NCI-H128 (cell line): Measurements from ENCODE around the gene TMEM163.
A peak's percentile ranks its signal among the peaks of the same experiment; 100 is the strongest.

Source experiments
- DNase-seq: peaks from one replicate; lab custom pipeline; 2025; ENCODE audit not compliant: unreplicated experiment; lab: John Stamatoyannopoulos, UW

TMEM163 gene

GRCh38 chr2:134462791-134463698 lies 255.8 kb downstream of the TMEM163 start:
- no peak for DNase-seq

- DNase-seq: no peak
Measured at GRCh38 chr2:134462275-134462674, 256.5 kb downstream of the TMEM163 start.

- no peak for DNase-seq
Measured at GRCh38 chr2:134461511-134461910, 257.3 kb downstream of the TMEM163 start.

- DNase-seq: peak; percentile 22
Measured at GRCh38 chr2:134460583-134460998, 258.2 kb downstream of the TMEM163 start.

GRCh38 chr2:134459706-134460406 lies 258.9 kb downstream of the TMEM163 start:
- DNase-seq: no peak

GRCh38 chr2:134458950-134459349 lies 259.9 kb downstream of the TMEM163 start:
- DNase-seq: no peak

- no peak for DNase-seq
Measured at GRCh38 chr2:134458473-134458853, 260.3 kb downstream of the TMEM163 start.

- DNase-seq: no peak
Measured at GRCh38 chr2:134457765-134458472, 260.9 kb downstream of the TMEM163 start.

- DNase-seq: no peak
Measured at GRCh38 chr2:134457353-134457752, 261.4 kb downstream of the TMEM163 start.

GRCh38 chr2:134455426-134455825 lies 263.4 kb downstream of the TMEM163 start:
- DNase-seq: no peak

GRCh38 chr2:134454931-134455330 lies 263.9 kb downstream of the TMEM163 start:
- no peak for DNase-seq

- DNase-seq: no peak
Measured at GRCh38 chr2:134454426-134454825, 264.4 kb downstream of the TMEM163 start.

- DNase-seq: no peak
Measured at GRCh38 chr2:134453973-134454372, 264.8 kb downstream of the TMEM163 start.

- DNase-seq: no peak
Measured at GRCh38 chr2:134453476-134453875, 265.3 kb downstream of the TMEM163 start.

GRCh38 chr2:134452042-134452733 lies 266.6 kb downstream of the TMEM163 start:
- no peak for DNase-seq

- DNase-seq: no peak
Measured at GRCh38 chr2:134451347-134451630, 267.5 kb downstream of the TMEM163 start.

GRCh38 chr2:134449751-134450513 lies 268.9 kb downstream of the TMEM163 start:
- no peak for DNase-seq

- no peak for DNase-seq
Measured at GRCh38 chr2:134449157-134449556, 269.6 kb downstream of the TMEM163 start.

- no peak for DNase-seq
Measured at GRCh38 chr2:134448650-134449049, 270.1 kb downstream of the TMEM163 start.

GRCh38 chr2:134447669-134448068 lies 271.1 kb downstream of the TMEM163 start:
- DNase-seq: no peak
